DOHH2 (cell line): ENCODE results near the gene LRRC37A.
"Not testable (repeated sequence)": the region's sequence is repeated elsewhere in the genome, so short reads cannot be mapped to it uniquely, and the experiment has no call there.

Source experiments
- CTCF ChIP-seq: fragments of 200-600 bp; sonication (generic); IDR thresholded peaks from one replicate; pipeline ENCODE4 v1.5.1; 2014; ENCODE audit warnings: antibody characterized with exemption, mild to moderate bottlenecking, low read depth, low read length; ENCODE audit not compliant: poor library complexity, severe bottlenecking
- EZH2phosphoT487 ChIP-seq: fragments of 200-600 bp; sonication (generic); IDR thresholded peaks from 2 replicates; pipeline ENCODE4 v1.6.1; 2017; ENCODE audit warnings: borderline replicate concordance, mild to moderate bottlenecking, antibody characterized with exemption, low read length, moderate library complexity, mixed read lengths

GRCh38 chr17:46259845-46260661 lies 34.9 kb upstream of the LRRC37A start:
- TF ChIP-seq CTCF, EZH2phosphoT487: not testable (repeated sequence)
